ENCODE data around the gene INSL3. TPM values are rescaled to one million over a fixed set of nuclear protein-coding genes. Genes with fewer than 3 reads are reported as not detected.

INSL3 gene
- total and polyA plus RNA-seq, 2 of the 13 experiments (the other 11 are each of a cell fraction or from before 2014, with no cell fraction given), result 0.30 TPM; not detected in 1

- TF ChIP-seq, protein P1, sequence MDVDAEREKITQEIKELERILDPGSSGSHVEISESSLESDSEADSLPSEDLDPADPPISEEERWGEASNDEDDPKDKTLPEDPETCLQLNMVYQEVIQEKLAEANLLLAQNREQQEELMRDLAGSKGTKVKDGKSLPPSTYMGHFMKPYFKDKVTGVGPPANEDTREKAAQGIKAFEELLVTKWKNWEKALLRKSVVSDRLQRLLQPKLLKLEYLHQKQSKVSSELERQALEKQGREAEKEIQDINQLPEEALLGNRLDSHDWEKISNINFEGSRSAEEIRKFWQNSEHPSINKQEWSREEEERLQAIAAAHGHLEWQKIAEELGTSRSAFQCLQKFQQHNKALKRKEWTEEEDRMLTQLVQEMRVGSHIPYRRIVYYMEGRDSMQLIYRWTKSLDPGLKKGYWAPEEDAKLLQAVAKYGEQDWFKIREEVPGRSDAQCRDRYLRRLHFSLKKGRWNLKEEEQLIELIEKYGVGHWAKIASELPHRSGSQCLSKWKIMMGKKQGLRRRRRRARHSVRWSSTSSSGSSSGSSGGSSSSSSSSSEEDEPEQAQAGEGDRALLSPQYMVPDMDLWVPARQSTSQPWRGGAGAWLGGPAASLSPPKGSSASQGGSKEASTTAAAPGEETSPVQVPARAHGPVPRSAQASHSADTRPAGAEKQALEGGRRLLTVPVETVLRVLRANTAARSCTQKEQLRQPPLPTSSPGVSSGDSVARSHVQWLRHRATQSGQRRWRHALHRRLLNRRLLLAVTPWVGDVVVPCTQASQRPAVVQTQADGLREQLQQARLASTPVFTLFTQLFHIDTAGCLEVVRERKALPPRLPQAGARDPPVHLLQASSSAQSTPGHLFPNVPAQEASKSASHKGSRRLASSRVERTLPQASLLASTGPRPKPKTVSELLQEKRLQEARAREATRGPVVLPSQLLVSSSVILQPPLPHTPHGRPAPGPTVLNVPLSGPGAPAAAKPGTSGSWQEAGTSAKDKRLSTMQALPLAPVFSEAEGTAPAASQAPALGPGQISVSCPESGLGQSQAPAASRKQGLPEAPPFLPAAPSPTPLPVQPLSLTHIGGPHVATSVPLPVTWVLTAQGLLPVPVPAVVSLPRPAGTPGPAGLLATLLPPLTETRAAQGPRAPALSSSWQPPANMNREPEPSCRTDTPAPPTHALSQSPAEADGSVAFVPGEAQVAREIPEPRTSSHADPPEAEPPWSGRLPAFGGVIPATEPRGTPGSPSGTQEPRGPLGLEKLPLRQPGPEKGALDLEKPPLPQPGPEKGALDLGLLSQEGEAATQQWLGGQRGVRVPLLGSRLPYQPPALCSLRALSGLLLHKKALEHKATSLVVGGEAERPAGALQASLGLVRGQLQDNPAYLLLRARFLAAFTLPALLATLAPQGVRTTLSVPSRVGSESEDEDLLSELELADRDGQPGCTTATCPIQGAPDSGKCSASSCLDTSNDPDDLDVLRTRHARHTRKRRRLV (CRISPR knock-in tag; IDR thresholded peaks at IDR 0.05), result no peak
- TF ChIP-seq CAMTA2 (CRISPR knock-in tag; IDR thresholded peaks at IDR 0.05; ENCODE audit: borderline replicate concordance), result no peak
- peak; percentile 73 for TF ChIP-seq SAP130 (CRISPR knock-in tag; IDR thresholded peaks at IDR 0.05; ENCODE audit: low read depth)
- no peak; the same call in 1 of the 2 replicates for TF ChIP-seq ZNF460 (CRISPR knock-in tag; IDR thresholded peaks at IDR 0.05; ENCODE audit: borderline replicate concordance)
- TF ChIP-seq ZFP36L1 (CRISPR knock-in tag; IDR thresholded peaks at IDR 0.05), result peak; percentile 70; the same call in 1 of the 2 replicates
- TF ChIP-seq NR1H2 (CRISPR knock-in tag; IDR thresholded peaks at IDR 0.05; ENCODE audit: borderline replicate concordance, low read depth), result no peak
- no peak for TF ChIP-seq NFIC (IDR thresholded peaks at IDR 0.05; ENCODE audit: low read length)
- 0 out of 2 replicates have a peak, but pooled peaks have one; percentile 51 for TF ChIP-seq ZNF788 (CRISPR knock-in tag; IDR thresholded peaks at IDR 0.05; ENCODE audit: borderline replicate concordance)
- no peak for TF ChIP-seq ZNF740 (CRISPR knock-in tag; IDR thresholded peaks at IDR 0.05)
- TF ChIP-seq ZC3H4 (CRISPR knock-in tag; IDR thresholded peaks at IDR 0.05; ENCODE audit: borderline replicate concordance), result no peak
- TF ChIP-seq, protein P2, sequence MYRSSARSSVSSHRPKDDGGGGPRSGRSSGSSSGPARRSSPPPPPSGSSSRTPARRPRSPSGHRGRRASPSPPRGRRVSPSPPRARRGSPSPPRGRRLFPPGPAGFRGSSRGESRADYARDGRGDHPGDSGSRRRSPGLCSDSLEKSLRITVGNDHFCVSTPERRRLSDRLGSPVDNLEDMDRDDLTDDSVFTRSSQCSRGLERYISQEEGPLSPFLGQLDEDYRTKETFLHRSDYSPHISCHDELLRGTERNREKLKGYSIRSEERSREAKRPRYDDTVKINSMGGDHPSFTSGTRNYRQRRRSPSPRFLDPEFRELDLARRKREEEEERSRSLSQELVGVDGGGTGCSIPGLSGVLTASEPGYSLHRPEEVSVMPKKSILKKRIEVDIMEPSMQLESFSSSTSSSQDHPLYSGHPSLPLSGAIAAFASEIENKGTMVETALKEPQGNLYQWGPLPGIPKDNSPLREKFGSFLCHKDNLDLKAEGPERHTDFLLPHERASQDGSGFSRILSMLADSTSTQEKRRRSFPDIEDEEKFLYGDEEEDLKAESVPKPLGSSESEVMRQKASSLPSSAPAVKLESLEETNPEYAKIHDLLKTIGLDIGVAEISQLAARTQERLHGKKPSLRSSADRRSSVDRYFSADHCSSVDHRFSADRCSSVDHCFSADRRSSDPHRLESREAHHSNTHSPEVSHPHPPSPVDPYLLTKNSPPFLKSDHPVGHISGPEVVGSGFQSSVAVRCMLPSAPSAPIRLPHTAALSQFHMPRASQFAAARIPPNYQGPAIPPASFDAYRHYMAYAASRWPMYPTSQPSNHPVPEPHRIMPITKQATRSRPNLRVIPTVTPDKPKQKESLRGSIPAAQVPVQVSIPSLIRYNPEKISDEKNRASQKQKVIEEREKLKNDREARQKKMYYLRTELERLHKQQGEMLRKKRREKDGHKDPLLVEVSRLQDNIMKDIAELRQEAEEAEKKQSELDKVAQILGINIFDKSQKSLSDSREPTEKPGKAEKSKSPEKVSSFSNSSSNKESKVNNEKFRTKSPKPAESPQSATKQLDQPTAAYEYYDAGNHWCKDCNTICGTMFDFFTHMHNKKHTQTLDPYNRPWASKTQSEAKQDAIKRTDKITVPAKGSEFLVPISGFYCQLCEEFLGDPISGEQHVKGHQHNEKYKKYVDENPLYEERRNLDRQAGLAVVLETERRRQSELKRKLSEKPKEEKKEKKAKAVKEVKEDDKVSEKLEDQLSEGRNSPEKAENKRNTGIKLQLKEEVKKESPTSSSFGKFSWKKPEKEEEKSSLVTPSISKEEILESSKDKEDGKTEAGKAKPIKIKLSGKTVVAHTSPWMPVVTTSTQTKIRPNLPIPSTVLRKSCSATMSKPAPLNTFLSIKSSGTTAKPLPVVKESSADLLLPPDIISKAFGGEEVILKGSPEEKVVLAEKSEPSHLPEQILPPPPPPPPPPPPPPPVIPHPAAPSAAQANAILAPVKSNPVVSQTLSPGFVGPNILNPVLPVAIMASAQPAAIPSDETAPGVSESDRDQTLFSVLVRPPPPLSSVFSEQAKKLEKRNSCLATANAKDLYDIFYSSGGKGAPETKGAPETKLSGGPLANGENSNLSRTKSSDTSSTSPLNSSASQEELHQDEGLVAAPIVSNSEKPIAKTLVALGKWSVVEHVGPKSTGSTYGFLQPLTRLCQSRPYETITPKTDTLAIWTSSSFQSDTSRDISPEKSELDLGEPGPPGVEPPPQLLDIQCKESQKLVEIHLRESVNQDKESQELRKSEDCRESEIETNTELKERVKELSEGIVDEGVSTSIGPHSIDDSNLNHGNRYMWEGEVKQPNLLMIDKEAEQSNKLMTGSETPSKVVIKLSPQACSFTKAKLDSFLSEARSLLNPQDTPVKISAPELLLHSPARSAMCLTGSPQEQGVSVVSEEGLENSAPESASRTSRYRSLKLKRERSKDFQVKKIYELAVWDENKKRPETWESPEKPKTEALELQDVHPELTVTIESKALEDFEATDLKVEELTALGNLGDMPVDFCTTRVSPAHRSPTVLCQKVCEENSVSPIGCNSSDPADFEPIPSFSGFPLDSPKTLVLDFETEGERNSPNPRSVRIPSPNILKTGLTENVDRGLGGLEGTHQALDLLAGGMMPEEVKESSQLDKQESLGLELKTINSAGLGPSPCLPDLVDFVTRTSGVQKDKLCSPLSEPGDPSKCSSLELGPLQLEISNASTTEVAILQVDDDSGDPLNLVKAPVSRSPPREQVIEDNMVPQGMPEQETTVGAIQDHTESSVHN (CRISPR knock-in tag; IDR thresholded peaks at IDR 0.05), result no peak
- no peak for TF ChIP-seq SRF (IDR thresholded peaks at IDR 0.05; ENCODE audit: low read depth, low read length)
- TF ChIP-seq ZNF101 (CRISPR knock-in tag; IDR thresholded peaks at IDR 0.05; ENCODE audit: borderline replicate concordance, low read depth), result no peak
Measured at GRCh38 chr19:17794731-17795494, 26.4 kb downstream of the INSL3 start, which contains the start of gene B3GNT3 (continued).
